Right hindlimb (tissue), 1 donor: Measurements from ENCODE around the gene EHD4.

Experiments used
- DNase-seq: peaks from one replicate; pipeline ENCODE4 v3.0.0-alpha.2; 2018

The EHD4 gene

DNA sequence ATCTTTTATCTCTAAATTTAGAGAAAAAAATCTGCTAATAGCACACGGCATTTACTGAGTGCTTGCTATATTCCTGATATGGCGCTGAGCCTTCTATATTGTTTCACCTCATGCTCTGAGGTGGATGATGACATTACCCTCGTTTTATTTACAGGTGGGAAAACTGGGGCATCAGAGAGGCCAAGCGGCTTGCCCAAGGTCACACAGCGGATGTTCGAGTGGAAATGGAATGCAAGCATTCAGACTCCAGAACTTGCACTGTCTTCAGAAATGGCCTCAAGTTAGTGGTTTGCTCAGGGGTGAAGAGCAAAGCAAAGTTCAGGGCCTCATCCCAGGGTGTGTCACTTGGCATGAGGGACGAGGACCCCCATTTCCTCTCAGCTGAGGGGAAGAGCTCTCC is 17.3 kb downstream of the EHD4 start:
- DNase-seq: no peak

- DNase-seq: no peak
Measured at GRCh38 chr15:41954036-41954435, 18.3 kb downstream of the EHD4 start.

DNA sequence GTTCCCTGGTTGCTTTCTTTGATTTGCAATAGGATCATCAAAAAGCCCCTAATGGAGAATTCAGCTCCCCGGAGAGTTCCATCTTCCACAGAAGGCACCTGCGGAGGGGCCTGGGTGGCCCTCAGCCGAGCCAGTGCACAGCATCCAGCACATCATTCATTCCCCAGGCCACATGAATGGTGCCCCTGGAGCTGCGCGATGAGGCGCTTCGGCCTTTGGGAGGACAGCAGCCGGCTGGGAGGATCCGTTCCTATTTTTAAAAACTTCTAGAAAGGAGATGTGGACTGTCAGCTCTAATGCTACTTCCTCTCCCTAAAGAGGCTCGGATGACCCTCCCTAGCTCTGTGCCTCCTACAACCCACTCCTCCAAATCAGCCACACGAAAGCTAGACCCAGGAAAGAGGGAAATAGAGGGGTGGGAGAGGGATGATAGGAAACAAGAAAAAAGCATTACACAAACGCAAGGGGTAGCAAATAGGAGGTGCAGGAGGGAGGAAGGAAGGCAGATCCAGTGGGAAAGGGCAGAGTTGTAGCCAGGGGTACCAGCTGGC is 20.3 kb downstream of the EHD4 start:
- no peak for DNase-seq

GRCh38 chr15:41951571-41951970 is 20.8 kb downstream of the EHD4 start:
- no peak for DNase-seq

GRCh38 chr15:41950489-41950888 is 21.9 kb downstream of the EHD4 start:
- no peak for DNase-seq

GRCh38 chr15:41950127-41950483 is 22.3 kb downstream of the EHD4 start:
- DNase-seq: no peak

DNA sequence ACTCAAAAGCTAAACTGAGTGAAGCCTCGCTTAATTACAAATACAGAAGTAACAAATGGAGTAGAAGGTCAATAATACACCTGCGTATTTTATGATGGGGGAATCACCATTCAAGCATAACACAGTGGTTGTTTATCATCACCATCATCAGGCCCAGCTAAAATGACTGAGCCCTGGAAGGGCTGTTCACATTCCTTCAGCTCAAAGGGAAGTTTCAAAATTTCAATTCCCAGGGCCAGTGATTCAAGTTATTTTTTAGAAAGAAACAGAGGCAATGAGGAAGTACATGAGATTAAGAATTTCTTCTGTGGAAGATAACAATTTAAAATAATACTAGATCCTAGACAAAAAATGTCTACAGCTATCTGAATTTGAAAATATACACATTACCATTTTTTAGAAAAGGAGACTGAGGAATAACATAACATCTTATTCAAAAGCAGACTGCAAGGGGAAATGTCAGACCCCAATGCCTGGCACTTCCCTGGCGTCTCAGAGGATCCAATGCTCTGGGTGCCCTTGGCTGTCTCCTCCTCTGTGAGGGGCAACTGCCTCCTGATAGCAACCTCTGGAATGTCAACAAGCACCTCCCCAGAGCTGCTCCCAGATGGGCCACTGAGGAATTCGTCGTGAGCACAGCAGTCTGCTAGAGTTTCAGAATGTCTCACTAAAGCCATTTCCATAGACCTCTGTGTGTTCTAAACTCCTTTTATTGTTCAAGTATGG is 22.8 kb downstream of the EHD4 start:
- no peak for DNase-seq

DNA sequence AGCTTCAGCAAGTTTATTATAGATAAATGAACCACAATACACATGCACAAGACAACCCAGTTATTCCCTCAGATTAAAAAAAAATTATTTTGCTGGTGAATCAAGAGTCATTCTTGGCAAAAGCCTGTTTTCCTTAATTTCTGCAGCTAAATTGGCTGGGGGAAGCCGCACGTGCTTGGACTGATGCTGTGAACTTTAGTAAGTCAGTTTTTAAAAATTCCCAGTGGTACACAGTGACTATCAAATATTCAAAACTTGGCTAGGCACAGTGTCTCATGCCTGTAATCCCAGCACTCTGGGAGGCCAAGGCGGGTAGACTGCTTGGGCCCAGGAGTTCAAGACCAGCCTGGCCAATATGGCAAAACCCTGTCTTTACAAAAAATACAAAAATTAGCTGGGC is 23.9 kb downstream of the EHD4 start:
- no peak for DNase-seq

GRCh38 chr15:41946970-41947369 is 25.4 kb downstream of the EHD4 start:
- DNase-seq: no peak

GRCh38 chr15:41945731-41946130 is 26.6 kb downstream of the EHD4 start:
- no peak for DNase-seq

GRCh38 chr15:41945221-41945620 is 27.1 kb downstream of the EHD4 start:
- DNase-seq: no peak

DNA sequence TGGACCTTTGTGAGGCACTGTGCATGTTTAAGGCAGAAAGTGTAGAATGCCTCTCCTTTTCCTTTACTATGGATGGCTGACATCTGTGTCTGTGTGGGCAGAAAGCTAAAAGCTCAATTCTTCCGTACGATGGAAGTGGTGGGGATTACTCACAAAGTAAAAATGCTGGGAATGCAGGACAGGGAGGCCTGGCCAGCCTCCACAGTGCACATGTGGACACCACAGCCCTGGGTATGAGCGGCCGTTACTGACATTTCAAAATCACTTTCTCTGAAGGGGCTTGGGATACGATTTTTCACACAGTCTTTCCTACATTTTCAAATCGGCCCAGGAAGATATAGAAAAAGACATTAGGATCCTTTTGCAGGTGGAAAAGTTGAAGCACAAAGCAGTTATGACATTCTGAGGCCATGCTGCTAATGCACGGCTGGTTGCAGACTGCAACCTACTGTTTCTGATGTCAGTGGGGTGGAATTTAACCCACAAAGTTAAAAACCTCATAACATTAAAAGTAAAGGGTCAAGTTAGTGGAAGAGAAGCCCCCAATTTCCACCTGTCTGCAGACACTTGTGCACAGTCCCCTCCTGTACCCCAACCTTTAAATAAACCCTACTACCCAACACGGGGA is 27.9 kb downstream of the EHD4 start:
- peak; percentile 72 for DNase-seq

- DNase-seq: no peak
Measured at GRCh38 chr15:41943543-41944312, 28.6 kb downstream of the EHD4 start.

DNA sequence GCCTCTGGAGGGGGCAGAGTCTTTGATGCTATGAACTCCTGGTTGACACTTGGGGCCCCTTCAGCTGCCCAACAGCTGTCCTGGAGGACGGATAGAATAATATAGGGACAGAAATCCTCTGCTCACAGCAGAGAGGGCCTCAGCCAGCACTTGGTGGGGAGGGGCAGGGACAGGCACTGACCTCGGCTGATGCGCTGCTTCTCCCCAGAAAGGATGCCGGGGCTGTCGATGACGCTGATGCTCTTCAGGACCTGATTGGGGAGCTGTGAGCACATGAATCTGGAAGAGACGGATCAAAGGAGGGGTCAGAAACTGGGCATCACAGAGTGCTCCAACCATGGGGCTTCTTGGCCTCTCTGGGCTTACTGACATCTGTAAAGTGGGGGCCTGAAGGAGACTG is 29.5 kb downstream of the EHD4 start:
- no peak for DNase-seq

DNA sequence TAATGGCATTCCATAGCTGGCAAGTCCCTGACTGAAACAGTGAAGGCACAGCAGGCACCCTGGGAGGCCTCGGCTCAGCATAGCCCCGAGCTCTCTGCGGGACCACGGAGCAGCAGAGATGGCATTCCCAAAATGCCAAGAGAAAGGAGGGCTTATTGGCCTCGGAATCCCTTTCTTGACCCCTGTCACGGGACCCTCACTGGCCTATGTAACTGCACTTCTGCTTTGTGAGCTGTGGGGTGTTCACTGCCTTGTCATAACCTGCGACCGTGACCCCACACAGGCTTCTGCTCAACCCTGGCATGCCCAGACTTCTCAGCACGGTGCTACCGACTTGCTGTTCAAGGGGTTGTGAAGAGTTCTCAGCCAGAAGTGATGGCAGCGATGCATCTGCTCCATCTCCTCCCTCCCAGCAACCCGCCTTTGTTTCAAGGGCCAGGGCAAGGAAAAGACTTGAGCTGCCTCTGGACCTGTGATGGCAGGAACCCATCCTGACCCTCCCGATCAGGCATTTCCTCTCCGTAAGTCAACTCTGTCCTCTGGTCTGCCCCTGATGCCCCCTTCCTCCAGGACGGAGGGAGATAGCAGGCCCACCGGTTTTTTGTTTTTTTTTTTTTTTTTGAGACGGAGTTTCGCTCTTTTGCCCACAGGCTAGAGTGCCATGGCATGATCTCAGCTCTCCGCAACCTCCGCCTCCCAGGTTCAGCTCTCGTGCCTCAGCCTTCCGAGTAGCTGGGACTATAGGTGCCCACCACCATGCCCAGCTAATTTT is 30.5 kb downstream of the EHD4 start:
- DNase-seq: no peak

GRCh38 chr15:41940441-41940857 is 31.9 kb downstream of the EHD4 start:
- peak; percentile 69 for DNase-seq

GRCh38 chr15:41939986-41940385 is 32.4 kb downstream of the EHD4 start:
- DNase-seq: no peak

- DNase-seq: no peak
Measured at GRCh38 chr15:41937568-41937923, 34.8 kb downstream of the EHD4 start.

DNA sequence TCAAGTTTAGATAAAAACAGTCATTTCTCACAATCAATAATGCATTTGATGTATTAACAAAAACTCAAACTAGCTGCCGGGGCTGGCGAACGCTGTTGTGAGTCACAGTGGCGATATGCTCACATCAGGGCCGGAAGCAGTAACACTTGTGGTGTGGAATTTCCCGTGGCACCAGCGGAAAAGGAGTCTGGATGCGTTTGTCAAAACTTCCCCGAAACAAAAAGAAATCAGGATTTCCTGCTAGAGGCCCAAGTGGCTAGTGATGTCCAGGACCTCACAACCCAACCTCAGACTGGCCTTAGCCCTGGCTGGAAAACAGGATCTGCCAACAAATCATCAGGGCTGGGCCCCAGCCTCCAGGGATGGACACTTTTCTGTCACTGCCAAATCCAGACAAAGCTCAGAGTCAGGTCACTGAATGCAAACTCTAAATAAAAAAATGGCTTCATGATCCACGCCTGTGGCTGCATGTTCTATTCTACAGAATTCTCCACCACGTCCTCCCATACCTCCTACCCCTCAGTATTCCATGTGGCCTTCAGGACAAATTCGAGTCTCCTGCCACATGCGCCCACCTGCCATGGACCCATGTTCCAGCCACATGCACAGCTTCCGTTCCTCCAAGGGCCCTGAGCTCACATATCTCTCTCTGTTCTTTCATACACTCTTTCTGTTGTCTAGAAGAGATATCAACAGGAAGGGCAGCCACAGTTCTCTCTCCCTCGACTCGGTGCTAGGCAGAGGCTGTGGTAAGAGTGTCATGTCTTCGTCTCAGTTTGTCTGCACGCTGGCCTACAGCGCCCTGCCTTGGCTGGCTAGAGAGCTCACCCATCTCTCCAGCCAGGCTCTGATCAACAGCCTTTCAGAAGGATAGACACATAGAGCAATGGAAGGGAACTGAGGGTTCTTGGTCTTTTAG is 35.4 kb downstream of the EHD4 start:
- no peak for DNase-seq

DNA sequence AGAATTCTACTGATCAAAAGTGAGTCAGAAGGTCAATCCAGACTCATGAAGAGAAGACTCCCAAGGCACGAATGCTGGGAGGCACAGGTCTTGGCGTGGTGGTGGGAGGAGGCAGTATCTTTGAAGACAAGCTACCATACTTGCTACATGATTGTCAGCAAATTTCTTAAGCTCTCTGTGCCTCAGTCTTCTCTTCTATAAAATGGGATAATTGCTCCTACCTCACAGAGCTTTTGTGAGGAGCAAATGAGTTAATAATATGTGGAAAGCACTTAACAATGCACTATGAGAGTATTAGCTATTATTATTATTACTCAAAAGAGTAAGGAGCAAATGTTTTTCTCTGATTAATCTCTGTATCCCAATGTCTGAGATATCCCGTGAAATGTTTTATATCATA is 36.2 kb downstream of the EHD4 start:
- DNase-seq: no peak

DNA sequence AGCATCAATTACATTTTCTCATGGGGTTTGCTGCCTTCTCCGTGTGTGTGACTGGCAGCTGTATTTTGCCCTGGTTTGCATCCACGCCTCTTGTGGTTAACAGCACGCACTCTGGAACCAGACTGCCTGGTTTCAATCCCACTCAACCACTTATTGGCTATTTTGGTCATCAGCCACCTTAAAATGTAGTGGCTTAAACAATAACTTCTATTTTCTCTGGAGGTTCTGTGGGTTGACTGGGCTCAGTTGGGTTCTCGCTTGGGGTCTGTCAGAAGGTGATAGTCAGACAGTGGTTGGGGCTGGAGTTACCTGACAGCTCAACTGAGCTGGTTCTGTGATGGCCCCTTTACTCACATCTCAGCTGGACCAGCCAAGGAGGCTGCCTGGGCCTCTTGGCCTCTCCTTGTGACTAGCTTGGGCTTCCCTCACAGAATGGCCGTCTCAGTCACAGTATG is 36.8 kb downstream of the EHD4 start:
- no peak for DNase-seq

GRCh38 chr15:41934843-41935242 is 37.5 kb downstream of the EHD4 start:
- DNase-seq: no peak
